Neural crest cell (in vitro differentiated cells): ENCODE data around the gene THRB. TPM values are rescaled to one million over a fixed set of nuclear protein-coding genes. Genes with fewer than 3 reads are reported as not detected.
"Not testable (repeated sequence)": the region's sequence is repeated elsewhere in the genome, so short reads cannot be mapped to it uniquely, and the experiment has no call there.

Experiments
- DNase-seq: peaks from one replicate; pipeline ENCODE4 v3.0.0; 2021; ENCODE audit warnings: low read depth, mixed read lengths, low spot score
- H3K27ac Mint-ChIP-seq: one replicate; pipeline ENCODE4 v1.8.0; 2021; ENCODE audit warnings: mild to moderate bottlenecking, mixed read lengths; ENCODE audit not compliant: unreplicated experiment
- H3K27me3 Mint-ChIP-seq: 2 replicates; pipeline ENCODE4 v1.8.0; 2021; ENCODE audit warnings: low read depth, mild to moderate bottlenecking, mixed read lengths
- H3K36me3 Mint-ChIP-seq: 2 replicates; pipeline ENCODE4 v1.8.0; 2021; ENCODE audit warnings: low read depth, mild to moderate bottlenecking, mixed read lengths
- H3K4me1 Mint-ChIP-seq: 2 replicates; pipeline ENCODE4 v1.8.0; 2021; ENCODE audit warnings: mixed read lengths
- H3K4me3 Mint-ChIP-seq: one replicate; pipeline ENCODE4 v1.8.0; 2021; ENCODE audit warnings: mild to moderate bottlenecking, mixed read lengths
- H3K9me3 Mint-ChIP-seq: 2 replicates; pipeline ENCODE4 v1.8.0; 2021; ENCODE audit warnings: mixed read lengths
- total RNA-seq: library from RNA; stranded (reverse); gene quantifications from 2 replicates; pipeline ENCODE4 v1.2.1, GENCODE V29; 2021
- TF ChIP-seq, protein P1 (sequence below): fragments of 200-600 bp; sonication (generic); conservative IDR thresholded peaks from 2 replicates; pipeline ENCODE4 v1.5.0; 2021; ENCODE audit warnings: antibody characterized with exemption, mild to moderate bottlenecking

THRB gene
- total RNA-seq, 1 donor from 2014 or later, result 0.65 TPM

DNA sequence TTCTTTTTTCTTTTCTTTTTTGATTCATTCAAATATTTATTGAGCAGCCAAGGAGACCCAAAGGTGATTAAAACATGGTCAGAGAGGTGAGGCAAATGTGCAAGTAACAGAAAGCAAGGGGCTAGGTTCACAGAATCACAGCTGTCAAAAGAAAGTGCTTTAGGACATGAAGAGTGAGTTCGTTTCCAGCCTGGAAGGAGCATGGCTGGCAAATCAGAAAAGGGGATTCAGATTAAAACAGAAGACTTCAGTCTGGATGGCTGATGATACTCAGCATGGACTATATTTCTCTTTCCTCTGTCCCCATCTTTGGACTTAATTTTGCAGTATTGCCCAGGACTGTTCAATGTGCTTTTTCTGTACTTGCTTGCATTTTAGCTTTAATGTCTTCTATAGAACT is 398.4 kb downstream of the THRB start:
- Mint-ChIP-seq H3K9me3 (no peaks in the 10 kb centered on the region), H3K4me3 (no peak overlapping the region), H3K27me3 (no peaks in the 10 kb centered on the region), H3K36me3 (no peaks in the 10 kb centered on the region), H3K4me1 (peaks cover 5% of the 10 kb centered on the region), H3K27ac (peak overlapping the region; percentile 31)
- TF ChIP-seq, protein P1, sequence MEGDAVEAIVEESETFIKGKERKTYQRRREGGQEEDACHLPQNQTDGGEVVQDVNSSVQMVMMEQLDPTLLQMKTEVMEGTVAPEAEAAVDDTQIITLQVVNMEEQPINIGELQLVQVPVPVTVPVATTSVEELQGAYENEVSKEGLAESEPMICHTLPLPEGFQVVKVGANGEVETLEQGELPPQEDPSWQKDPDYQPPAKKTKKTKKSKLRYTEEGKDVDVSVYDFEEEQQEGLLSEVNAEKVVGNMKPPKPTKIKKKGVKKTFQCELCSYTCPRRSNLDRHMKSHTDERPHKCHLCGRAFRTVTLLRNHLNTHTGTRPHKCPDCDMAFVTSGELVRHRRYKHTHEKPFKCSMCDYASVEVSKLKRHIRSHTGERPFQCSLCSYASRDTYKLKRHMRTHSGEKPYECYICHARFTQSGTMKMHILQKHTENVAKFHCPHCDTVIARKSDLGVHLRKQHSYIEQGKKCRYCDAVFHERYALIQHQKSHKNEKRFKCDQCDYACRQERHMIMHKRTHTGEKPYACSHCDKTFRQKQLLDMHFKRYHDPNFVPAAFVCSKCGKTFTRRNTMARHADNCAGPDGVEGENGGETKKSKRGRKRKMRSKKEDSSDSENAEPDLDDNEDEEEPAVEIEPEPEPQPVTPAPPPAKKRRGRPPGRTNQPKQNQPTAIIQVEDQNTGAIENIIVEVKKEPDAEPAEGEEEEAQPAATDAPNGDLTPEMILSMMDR, result no peak
- DNase-seq, result no peak

DNA sequence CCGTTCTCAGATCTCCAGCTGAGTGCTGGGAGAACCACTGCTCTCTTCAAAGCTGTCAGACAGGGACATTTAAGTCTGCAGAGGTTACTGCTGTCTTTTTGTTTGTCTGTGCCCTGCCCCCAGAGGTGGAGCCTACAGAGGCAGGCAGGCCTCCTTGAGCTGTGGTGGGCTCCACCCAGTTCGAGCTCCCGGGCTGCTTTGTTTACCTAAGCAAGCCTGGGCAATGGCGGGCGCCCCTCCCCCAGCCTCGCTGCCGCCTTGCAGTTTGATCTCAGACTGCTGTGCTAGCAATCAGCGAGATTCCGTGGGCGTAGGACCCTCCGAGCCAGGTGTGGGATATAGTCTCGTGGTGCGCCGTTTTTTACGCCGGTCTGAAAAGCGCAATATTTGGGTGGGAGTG is 399.8 kb downstream of the THRB start:
- not testable (repeated sequence) for H3K9me3 Mint-ChIP-seq, H3K27ac Mint-ChIP-seq, H3K36me3 Mint-ChIP-seq, H3K4me3 Mint-ChIP-seq, H3K4me1 Mint-ChIP-seq, DNase-seq, H3K27me3 Mint-ChIP-seq

DNA sequence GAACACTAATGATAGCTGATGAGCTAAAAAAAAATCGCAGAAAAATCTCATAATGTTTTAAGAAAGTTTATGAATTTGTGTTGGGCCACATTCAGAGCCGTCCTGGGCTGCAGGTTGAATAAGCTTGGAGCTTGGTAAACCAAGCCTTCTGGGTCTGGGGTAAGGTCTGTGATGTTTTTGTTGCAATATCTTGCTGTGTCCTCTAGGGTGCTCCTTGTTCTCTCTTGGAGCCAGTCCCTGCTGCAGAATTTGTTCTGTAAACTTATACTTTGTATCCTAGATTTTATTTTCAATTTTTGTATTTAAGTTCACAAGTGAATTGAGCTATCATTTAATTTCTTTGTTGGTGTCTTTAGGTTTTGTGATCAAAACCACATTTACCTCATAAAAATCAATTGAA is 405.9 kb downstream of the THRB start:
- no peaks in the 10 kb centered on the region for H3K27me3 Mint-ChIP-seq
- H3K4me1 Mint-ChIP-seq, result no peaks in the 10 kb centered on the region
- TF ChIP-seq, protein P1, result peak; percentile 57
- DNase-seq, result no peak
- no peak overlapping the region for H3K4me3 Mint-ChIP-seq
- no peaks in the 10 kb centered on the region for H3K36me3 Mint-ChIP-seq
- no peak overlapping the region for H3K27ac Mint-ChIP-seq
- no peaks in the 10 kb centered on the region for H3K9me3 Mint-ChIP-seq

DNA sequence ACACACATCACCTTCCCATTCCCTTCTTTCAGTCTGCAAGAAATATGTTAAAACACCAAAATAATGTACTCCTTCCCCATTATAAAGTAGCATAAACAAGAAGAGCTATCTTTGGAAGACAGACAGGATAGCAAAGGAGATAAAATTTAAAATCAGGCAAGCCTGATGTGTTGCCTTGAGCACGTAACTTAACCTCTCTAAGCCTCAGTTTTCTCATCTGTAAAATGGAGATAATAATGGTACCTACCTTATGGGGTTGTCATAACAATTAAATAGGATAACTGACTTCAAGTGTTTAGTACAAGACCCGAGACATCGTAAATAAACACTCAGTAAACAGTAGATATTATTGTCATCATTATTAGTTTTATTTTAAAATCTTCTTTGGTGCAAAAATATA is 407.2 kb downstream of the THRB start:
- no peak for DNase-seq
- Mint-ChIP-seq H3K9me3 (no peaks in the 10 kb centered on the region), H3K4me1 (no peaks in the 10 kb centered on the region), H3K36me3 (peaks cover 5% of the 10 kb centered on the region), H3K27me3 (no peaks in the 10 kb centered on the region), H3K27ac (no peak overlapping the region), H3K4me3 (no peak overlapping the region)
- TF ChIP-seq, protein P1, result no peak

DNA sequence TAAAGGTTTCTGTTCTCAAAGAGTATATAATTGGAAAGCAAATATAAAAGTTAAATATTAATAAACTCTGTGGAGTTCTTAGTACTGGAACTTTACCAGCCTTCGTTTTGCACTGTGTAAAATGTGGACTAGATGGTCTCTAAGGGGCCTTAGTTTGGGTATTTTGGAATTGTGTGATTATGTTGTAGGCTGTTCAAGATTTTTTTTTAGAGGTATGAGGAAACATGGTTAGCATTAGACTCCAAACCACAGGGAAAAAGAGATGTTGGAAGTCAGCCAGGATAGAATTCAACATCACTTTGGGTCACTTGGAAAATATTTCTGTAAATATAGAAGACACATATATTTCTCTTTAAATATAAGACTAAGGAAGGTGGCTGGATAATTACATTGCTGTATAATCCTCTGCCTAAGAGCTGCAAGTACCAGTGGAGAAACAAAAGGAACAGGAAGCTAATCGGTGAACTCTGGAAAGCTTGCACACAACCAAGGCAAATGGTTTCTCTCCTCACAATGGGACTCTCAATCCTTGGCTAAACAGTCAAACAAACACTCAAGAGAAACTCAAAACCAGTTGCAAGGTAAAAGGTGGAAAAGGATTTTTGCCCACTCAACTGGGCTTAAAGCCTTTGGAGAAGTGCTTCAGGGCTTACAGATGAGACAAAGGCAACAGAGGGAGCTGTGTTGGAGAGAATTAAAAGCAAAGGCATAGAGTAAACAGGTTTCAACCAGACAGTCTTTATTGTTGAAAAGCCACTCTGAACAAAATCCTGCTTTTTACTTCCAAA is 407.8 kb downstream of the THRB start:
- no peak for DNase-seq
- H3K27me3 Mint-ChIP-seq, result no peaks in the 10 kb centered on the region

DNA sequence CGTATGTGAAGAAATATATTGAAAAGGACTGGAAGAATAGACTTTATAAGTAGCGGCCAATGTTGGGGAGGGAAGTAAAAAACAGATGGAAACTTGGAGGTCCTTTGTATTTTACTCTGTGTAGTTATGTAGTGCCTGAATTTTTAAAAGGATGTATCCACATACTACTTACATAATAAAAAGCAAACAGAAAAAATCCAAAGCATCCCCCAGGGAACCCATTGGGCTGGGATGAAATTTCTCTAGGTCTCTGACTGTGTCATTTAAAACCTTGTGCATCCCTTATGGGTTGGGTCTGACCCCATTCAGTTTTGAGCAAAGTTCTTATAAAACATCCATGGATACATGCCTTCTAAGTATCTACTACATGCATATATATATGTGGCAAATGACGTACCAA is 408.4 kb downstream of the THRB start:
- H3K9me3 Mint-ChIP-seq, result no peaks in the 10 kb centered on the region
- TF ChIP-seq, protein P1, result no peak
- DNase-seq, result no peak
- peaks cover 5% of the 10 kb centered on the region for H3K36me3 Mint-ChIP-seq
- H3K4me3 Mint-ChIP-seq, result no peak overlapping the region
- no peaks in the 10 kb centered on the region for H3K4me1 Mint-ChIP-seq
- H3K27ac Mint-ChIP-seq, result no peak overlapping the region
- no peaks in the 10 kb centered on the region for H3K27me3 Mint-ChIP-seq

More for the DNA sequence above, 407.8 kb downstream of the THRB start:
- H3K4me3 Mint-ChIP-seq, result no peak overlapping the region
- H3K9me3 Mint-ChIP-seq, result no peaks in the 10 kb centered on the region
- TF ChIP-seq, protein P1, result no peak
- no peak overlapping the region for H3K27ac Mint-ChIP-seq
- H3K4me1 Mint-ChIP-seq, result no peaks in the 10 kb centered on the region
- H3K36me3 Mint-ChIP-seq, result peaks cover 5% of the 10 kb centered on the region
